ENCODE results near the gene TCF7L1. TPM values are rescaled to one million over a fixed set of nuclear protein-coding genes. Genes with fewer than 3 reads are reported as not detected.

TCF7L1 gene
- total RNA-seq, 4 donors from 2014 or later, result 0.55 to 3.0 (median 1.8) TPM

GRCh38 chr2:85212841-85213240, 79.6 kb downstream of the TCF7L1 start:
- Histone ChIP-seq H3K9me3 (no peaks in the 10 kb centered on the region), H3K4me3 (no peak overlapping the region), H3K27ac (no peak overlapping the region), H3K27me3 (no peaks in the 10 kb centered on the region), H3K36me3 (no peaks in the 10 kb centered on the region), H3K4me1 (peaks cover 30% of the 10 kb centered on the region)
- 70% methylated on average over 3 of the region's 3 CpGs for WGBS
- peak; percentile 50 for DNase-seq (ENCODE audit: low spot score in 2 of 2)
- TF ChIP-seq EP300 (IDR thresholded peaks at IDR 0.05), result no peak
- no peak for TF ChIP-seq POLR2AphosphoS5 (IDR thresholded peaks at IDR 0.05)
- TF ChIP-seq CTCF (IDR thresholded peaks at IDR 0.05), result no peak
- no peak for TF ChIP-seq POLR2A (IDR thresholded peaks at IDR 0.05)

- Histone ChIP-seq H3K36me3 (no peaks in the 10 kb centered on the region), H3K9me3 (no peaks in the 10 kb centered on the region), H3K27me3 (no peaks in the 10 kb centered on the region), H3K4me3 (no peak overlapping the region), H3K27ac (no peak overlapping the region), H3K4me1 (peaks cover 30% of the 10 kb centered on the region)
- 90% methylated on average over 2 of the region's 2 CpGs for WGBS
- TF ChIP-seq POLR2A (IDR thresholded peaks at IDR 0.05) (no peak), CTCF (IDR thresholded peaks at IDR 0.05) (no peak), EP300 (IDR thresholded peaks at IDR 0.05) (no peak), POLR2AphosphoS5 (IDR thresholded peaks at IDR 0.05) (no peak)
- DNase-seq (ENCODE audit: low spot score in 2 of 2), result peak in 1 of 2 donors; percentile 40
These were observed 80.2 kb downstream of the TCF7L1 start for GRCh38 chr2:85213404-85213803.

- Histone ChIP-seq H3K27ac (no peak overlapping the region), H3K36me3 (no peaks in the 10 kb centered on the region), H3K4me1 (peaks cover 30% of the 10 kb centered on the region), H3K9me3 (no peaks in the 10 kb centered on the region), H3K4me3 (no peak overlapping the region), H3K27me3 (no peaks in the 10 kb centered on the region)
- DNase-seq (ENCODE audit: low spot score in 2 of 2), result peak; percentile 29 to 52
- 82% methylated on average over 15 of the region's 15 CpGs for WGBS
- TF ChIP-seq EP300 (IDR thresholded peaks at IDR 0.05) (no peak), CTCF (IDR thresholded peaks at IDR 0.05) (no peak), POLR2A (IDR thresholded peaks at IDR 0.05) (no peak), POLR2AphosphoS5 (IDR thresholded peaks at IDR 0.05) (no peak)
These were observed 80.8 kb downstream of the TCF7L1 start for GRCh38 chr2:85213901-85214512.

- Histone ChIP-seq H3K4me3 (no peak overlapping the region), H3K27ac (no peak overlapping the region), H3K9me3 (no peaks in the 10 kb centered on the region), H3K36me3 (no peaks in the 10 kb centered on the region), H3K4me1 (peaks cover 30% of the 10 kb centered on the region), H3K27me3 (no peaks in the 10 kb centered on the region)
- TF ChIP-seq EP300 (IDR thresholded peaks at IDR 0.05) (no peak), POLR2AphosphoS5 (IDR thresholded peaks at IDR 0.05) (no peak), POLR2A (IDR thresholded peaks at IDR 0.05) (no peak), CTCF (IDR thresholded peaks at IDR 0.05) (no peak)
- DNase-seq (ENCODE audit: low spot score in 2 of 2), result no peak
- whole genome bisulfite sequencing, result 50% methylated on average over 9 of the region's 9 CpGs
These were observed 81.9 kb downstream of the TCF7L1 start for GRCh38 chr2:85215081-85215447.

GRCh38 chr2:85215448-85216401, 82.5 kb downstream of the TCF7L1 start:
- Histone ChIP-seq H3K4me3 (no peak overlapping the region), H3K36me3 (no peaks in the 10 kb centered on the region), H3K9me3 (no peaks in the 10 kb centered on the region), H3K27me3 (no peaks in the 10 kb centered on the region), H3K4me1 (peaks cover 30% of the 10 kb centered on the region), H3K27ac (peak overlapping the region; percentile 62)
- WGBS, result 38% methylated on average over 18 of the region's 18 CpGs
- no peak for TF ChIP-seq CTCF (IDR thresholded peaks at IDR 0.05)
- TF ChIP-seq POLR2A (IDR thresholded peaks at IDR 0.05), result no peak
- no peak for TF ChIP-seq EP300 (IDR thresholded peaks at IDR 0.05)
- peak in 2 of 3 donors; percentile 32 to 43 for TF ChIP-seq POLR2AphosphoS5 (IDR thresholded peaks at IDR 0.05)
- DNase-seq (ENCODE audit: low spot score in 2 of 2), result peak; percentile 80 to 84

All from suprapubic skin (tissue), 4 donors.